A673 (cell line): ENCODE data around the gene MAP4. TPM values are rescaled to one million over a fixed set of nuclear protein-coding genes. Genes with fewer than 3 reads are reported as not detected.

Experiments
- BruUV-seq: library from RNA; stranded (reverse); fragments of 400-500 nt; replicated peaks from 2 replicates; lab custom pipeline; 2021; lab: Mats Ljungman, UMichigan
- CTCF ChIA-PET: fragments of 300-600 bp; sonication (Branson Sonifier 250); formaldehyde crosslinking; loops from one replicate; lab custom pipeline; 2022; ENCODE audit warnings: antibody characterized with exemption; lab: Charles Lee
- POLR2A ChIA-PET: fragments of 300-600 bp; sonication (Branson Sonifier 250); formaldehyde crosslinking; loops from one replicate; lab custom pipeline; 2022; ENCODE audit warnings: antibody characterized with exemption; ENCODE audit not compliant: low non-redundant PET; lab: Charles Lee
- DNase-seq: peaks from one replicate; pipeline ENCODE4 v3.0.0-alpha.2; 2015; ENCODE audit warnings: low spot score
- H3K27ac ChIP-seq: fragments of 200-600 bp; sonication (generic); 2 replicates; pipeline ENCODE4 v1.5.1; 2016; ENCODE audit warnings: mixed run types, low read depth, mild to moderate bottlenecking, mixed read lengths, antibody characterized with exemption, low read length; ENCODE audit not compliant: poor library complexity, severe bottlenecking
- H3K27me3 ChIP-seq: fragments of 200-600 bp; sonication (generic); replicated peaks from 2 replicates; pipeline ENCODE4 v1.6.1; 2017; ENCODE audit warnings: mixed run types, low read depth, mild to moderate bottlenecking, mixed read lengths, antibody characterized with exemption, low read length; ENCODE audit not compliant: insufficient read depth, poor library complexity
- H3K36me3 ChIP-seq: fragments of 200-600 bp; sonication (generic); 2 replicates; pipeline ENCODE4 v1.6.1; 2016; ENCODE audit warnings: mixed run types, mild to moderate bottlenecking, mixed read lengths, antibody characterized with exemption, low read length; ENCODE audit not compliant: insufficient read depth, poor library complexity, severe bottlenecking
- H3K4me1 ChIP-seq: fragments of 200-600 bp; sonication (generic); 2 replicates; pipeline ENCODE4 v1.6.1; 2017; ENCODE audit warnings: mixed run types, mild to moderate bottlenecking, mixed read lengths, antibody characterized with exemption, low read length; ENCODE audit not compliant: insufficient read depth, poor library complexity, severe bottlenecking
- H3K4me3 ChIP-seq: fragments of 200-600 bp; sonication (generic); 2 replicates; pipeline ENCODE4 v1.5.1; 2016; ENCODE audit warnings: low read depth, mixed run types, mild to moderate bottlenecking, mixed read lengths, low read length; ENCODE audit not compliant: poor library complexity, severe bottlenecking
- H3K9me3 ChIP-seq: fragments of 200-600 bp; sonication (generic); 2 replicates; pipeline ENCODE4 v1.6.1; 2016; ENCODE audit warnings: mixed run types, low read depth, mild to moderate bottlenecking, mixed read lengths, antibody characterized with exemption, low read length; ENCODE audit not compliant: poor library complexity, severe bottlenecking
- EZH2 ChIP-seq: fragments of 200-600 bp; sonication (generic); IDR thresholded peaks from 2 replicates; pipeline ENCODE4 v1.6.1; 2017; ENCODE audit warnings: borderline replicate concordance, low read depth, mild to moderate bottlenecking, mixed read lengths, antibody characterized with exemption, low read length; ENCODE audit not compliant: poor library complexity, severe bottlenecking
- intact Hi-C: fragments of 100-400 bp; cut with micrococcal nuclease; formaldehyde crosslinking; loops from one replicate; pipeline ENCODE4 v1.10.0; 2022; ENCODE audit not compliant: unreplicated experiment
- total RNA-seq: library from RNA; stranded (reverse); gene quantifications from 2 replicates; pipeline ENCODE4 v1.2.3, GENCODE V29; 2021
- TF ChIP-seq, protein P1 (sequence below): fragments of 300-800, 200-600 bp; sonication (generic); conservative IDR thresholded peaks from 2 replicates; pipeline ENCODE4 v1.5.1; 2017; ENCODE audit warnings: low read depth, mild to moderate bottlenecking, antibody characterized with exemption, low read length, moderate library complexity, mixed read lengths

The MAP4 gene
- total RNA-seq, 1 experiment from 2014 or later, result 105 TPM

- Histone ChIP-seq H3K9me3 (no peaks in the 10 kb centered on the region), H3K36me3 (peaks cover 3% of the 10 kb centered on the region), H3K27ac (no peak overlapping the region), H3K4me1 (no peaks in the 10 kb centered on the region), H3K27me3 (no peaks in the 10 kb centered on the region), H3K4me3 (no peak overlapping the region)
- BruUV-seq, result no TSS peak
- CTCF ChIA-PET, result no interaction called here
- no peak for TF ChIP-seq EZH2
- TF ChIP-seq, protein P1, sequence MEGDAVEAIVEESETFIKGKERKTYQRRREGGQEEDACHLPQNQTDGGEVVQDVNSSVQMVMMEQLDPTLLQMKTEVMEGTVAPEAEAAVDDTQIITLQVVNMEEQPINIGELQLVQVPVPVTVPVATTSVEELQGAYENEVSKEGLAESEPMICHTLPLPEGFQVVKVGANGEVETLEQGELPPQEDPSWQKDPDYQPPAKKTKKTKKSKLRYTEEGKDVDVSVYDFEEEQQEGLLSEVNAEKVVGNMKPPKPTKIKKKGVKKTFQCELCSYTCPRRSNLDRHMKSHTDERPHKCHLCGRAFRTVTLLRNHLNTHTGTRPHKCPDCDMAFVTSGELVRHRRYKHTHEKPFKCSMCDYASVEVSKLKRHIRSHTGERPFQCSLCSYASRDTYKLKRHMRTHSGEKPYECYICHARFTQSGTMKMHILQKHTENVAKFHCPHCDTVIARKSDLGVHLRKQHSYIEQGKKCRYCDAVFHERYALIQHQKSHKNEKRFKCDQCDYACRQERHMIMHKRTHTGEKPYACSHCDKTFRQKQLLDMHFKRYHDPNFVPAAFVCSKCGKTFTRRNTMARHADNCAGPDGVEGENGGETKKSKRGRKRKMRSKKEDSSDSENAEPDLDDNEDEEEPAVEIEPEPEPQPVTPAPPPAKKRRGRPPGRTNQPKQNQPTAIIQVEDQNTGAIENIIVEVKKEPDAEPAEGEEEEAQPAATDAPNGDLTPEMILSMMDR, result no peak
- intact Hi-C loops, result no loop called here
- POLR2A ChIA-PET, result no interaction called here
- DNase-seq, result no peak
Measured at GRCh38 chr3:47976135-47976732, 40.0 kb downstream of the MAP4 start.

DNA sequence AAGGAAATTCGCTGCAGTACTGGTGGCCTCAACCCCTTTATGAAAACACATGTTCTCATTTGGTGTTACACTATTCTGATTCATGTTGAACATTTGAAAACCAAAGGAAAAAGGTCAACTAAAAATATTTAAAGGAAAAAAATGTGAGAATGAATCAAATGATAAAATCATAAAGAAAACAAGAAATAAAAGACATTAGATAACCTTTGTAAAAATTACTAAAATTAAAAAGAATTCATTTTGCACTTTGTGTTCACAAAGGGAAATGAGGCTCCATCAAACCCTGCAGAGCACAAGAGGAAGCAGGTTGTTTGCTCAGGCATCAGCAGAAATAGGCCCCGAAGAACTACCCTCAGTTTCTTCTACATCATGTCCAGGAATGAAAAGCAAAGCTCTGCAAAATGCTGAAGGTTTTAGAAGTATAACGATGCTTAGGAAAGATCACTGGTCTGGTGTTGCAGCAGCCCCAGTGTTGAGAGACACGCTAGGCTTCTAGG, 41.2 kb downstream of the MAP4 start:
- no peak for TF ChIP-seq EZH2
- CTCF ChIA-PET, result no interaction called here
- Histone ChIP-seq H3K4me1 (no peaks in the 10 kb centered on the region), H3K27ac (no peak overlapping the region), H3K36me3 (peaks cover 3% of the 10 kb centered on the region), H3K9me3 (no peaks in the 10 kb centered on the region), H3K4me3 (no peak overlapping the region), H3K27me3 (no peaks in the 10 kb centered on the region)
- no peak for DNase-seq
- intact Hi-C loops, result no loop called here
- BruUV-seq, result no TSS peak
- POLR2A ChIA-PET, result no interaction called here

- Histone ChIP-seq H3K27me3 (no peaks in the 10 kb centered on the region), H3K4me3 (no peak overlapping the region), H3K9me3 (no peaks in the 10 kb centered on the region), H3K27ac (no peak overlapping the region), H3K4me1 (no peaks in the 10 kb centered on the region), H3K36me3 (no peaks in the 10 kb centered on the region)
- intact Hi-C loops, result no loop called here
- no peak for DNase-seq
- no TSS peak for BruUV-seq
- CTCF ChIA-PET, result no interaction called here
- TF ChIP-seq, protein P1, result no peak
- no peak for TF ChIP-seq EZH2
- POLR2A ChIA-PET, result no interaction called here
Measured at GRCh38 chr3:47971081-47971480, 45.1 kb downstream of the MAP4 start.

GRCh38 chr3:47964740-47965139, 51.5 kb downstream of the MAP4 start:
- Histone ChIP-seq H3K9me3 (no peaks in the 10 kb centered on the region), H3K4me3 (no peak overlapping the region), H3K27me3 (no peaks in the 10 kb centered on the region), H3K27ac (no peak overlapping the region), H3K36me3 (no peaks in the 10 kb centered on the region), H3K4me1 (peaks cover 28% of the 10 kb centered on the region)
- POLR2A ChIA-PET, result no interaction called here
- intact Hi-C loops, result no loop called here
- CTCF ChIA-PET, result no interaction called here
- no peak for TF ChIP-seq EZH2
- TF ChIP-seq, protein P1, result no peak
- DNase-seq, result no peak
- no TSS peak for BruUV-seq
